Tibial artery (tissue), 4 donors: ENCODE results near the gene KIF20B.

ENCODE experiments used
- DNase-seq, 2 donors: peaks; one replicate each; pipeline ENCODE4 v3.0.0-alpha.2; 2019
- H3K27ac ChIP-seq, 2 donors: fragments of 200-600 bp; sonication (generic) in 1 of 2; 1 replicate in 1 of 2; 2 replicates in 1 of 2; pipeline ENCODE4 v1.5.1; 2018 to 2019; ENCODE audit warnings: mild to moderate bottlenecking in 1 of 2
- H3K27me3 ChIP-seq, 2 donors: fragments of 200-600 bp; sonication (generic) in 1 of 2; one replicate each; pipeline versions ENCODE4 v1.5.1 to v1.6.0; 2016 to 2019
- H3K36me3 ChIP-seq, 3 donors: fragments of 200-600 bp; sonication (generic) in 2 of 3; one replicate each; pipeline ENCODE4 v1.5.1; 2016 to 2019; ENCODE audit warnings: mild to moderate bottlenecking in 2 of 3
- H3K4me1 ChIP-seq, 4 donors: fragments of 200-600 bp; sonication (generic) in 2 of 4; 1 replicate in 3 of 4; 2 replicates in 1 of 4; pipeline ENCODE4 v1.5.1; 2016 to 2019
- H3K4me3 ChIP-seq, 2 donors: fragments of 200-600 bp; sonication (generic) in 1 of 2; 1 replicate in 1 of 2; 2 replicates in 1 of 2; pipeline ENCODE4 v1.5.1; 2018 to 2019; ENCODE audit warnings: mild to moderate bottlenecking in 2 of 2
- H3K9me3 ChIP-seq, 3 donors: fragments of 200-600 bp; sonication (generic) in 1 of 3; one replicate each; pipeline ENCODE4 v1.5.1; 2016 to 2019
- CTCF ChIP-seq, 2 experiments: fragments of 200-600 bp in 1 of 2; fragments of 450-650 bp in 1 of 2; IDR thresholded peaks; one replicate each; pipeline ENCODE4 v1.5.1; 2017 to 2019; ENCODE audit warnings: antibody characterized with exemption in 2 of 2, mild to moderate bottlenecking in 1 of 2, moderate library complexity in 1 of 2
- intact Hi-C: fragments of 100-400 bp; cut with DNase I; formaldehyde crosslinking; loops from one replicate; pipeline ENCODE4 v1.15.0; 2023; ENCODE audit warnings: low total_unique reads

The KIF20B gene

GRCh38 chr10:89808842-89809241 is 107.5 kb downstream of the KIF20B start:
- TF ChIP-seq CTCF (IDR thresholded peaks at IDR 0.05): no peak
- intact Hi-C loops: no loop called here
- H3K4me3 ChIP-seq: no peak overlapping the region
- H3K4me1 ChIP-seq: no peaks in the 10 kb centered on the region
- H3K27me3 ChIP-seq: no peaks in the 10 kb centered on the region
- no peak for DNase-seq
- H3K36me3 ChIP-seq: no peaks in the 10 kb centered on the region
- H3K27ac ChIP-seq: no peak overlapping the region
- no peaks in the 10 kb centered on the region for H3K9me3 ChIP-seq

GRCh38 chr10:89809766-89810165 is 108.4 kb downstream of the KIF20B start:
- Histone ChIP-seq H3K4me1 (no peaks in the 10 kb centered on the region), H3K4me3 (no peak overlapping the region), H3K27ac (no peak overlapping the region), H3K36me3 (no peaks in the 10 kb centered on the region), H3K27me3 (no peaks in the 10 kb centered on the region), H3K9me3 (no peaks in the 10 kb centered on the region)
- no peak for TF ChIP-seq CTCF (IDR thresholded peaks at IDR 0.05)
- DNase-seq: no peak
- intact Hi-C loops: no loop called here

GRCh38 chr10:89810908-89811525 is 109.6 kb downstream of the KIF20B start:
- H3K9me3 ChIP-seq: no peaks in the 10 kb centered on the region
- no peaks in the 10 kb centered on the region for H3K36me3 ChIP-seq
- DNase-seq: no peak
- no peaks in the 10 kb centered on the region for H3K27me3 ChIP-seq
- intact Hi-C loops: no loop called here
- no peaks in the 10 kb centered on the region for H3K4me1 ChIP-seq
- no peak overlapping the region for H3K4me3 ChIP-seq
- no peak for TF ChIP-seq CTCF (IDR thresholded peaks at IDR 0.05)
- no peak overlapping the region for H3K27ac ChIP-seq

GRCh38 chr10:89813546-89813945 is 112.2 kb downstream of the KIF20B start:
- Histone ChIP-seq H3K27ac (no peak overlapping the region), H3K36me3 (no peaks in the 10 kb centered on the region), H3K4me1 (no peaks in the 10 kb centered on the region), H3K4me3 (no peak overlapping the region), H3K9me3 (no peaks in the 10 kb centered on the region), H3K27me3 (no peaks in the 10 kb centered on the region)
- intact Hi-C loops: no loop called here
- TF ChIP-seq CTCF (IDR thresholded peaks at IDR 0.05): no peak
- DNase-seq: no peak

GRCh38 chr10:89814278-89814677 is 112.9 kb downstream of the KIF20B start:
- Histone ChIP-seq H3K4me1 (no peaks in the 10 kb centered on the region), H3K27me3 (no peaks in the 10 kb centered on the region), H3K4me3 (no peak overlapping the region), H3K9me3 (no peaks in the 10 kb centered on the region), H3K27ac (no peak overlapping the region), H3K36me3 (no peaks in the 10 kb centered on the region)
- DNase-seq: no peak
- TF ChIP-seq CTCF (IDR thresholded peaks at IDR 0.05): no peak
- intact Hi-C loops: no loop called here
